Erythroblast (primary cell): Measurements from ENCODE around the gene PUS7L.
A peak's percentile ranks its signal among the peaks of the same experiment; 100 is the strongest.
"Not testable (repeated sequence)": the region's sequence is repeated elsewhere in the genome, so short reads cannot be mapped to it uniquely, and the experiment has no call there.

Experiments
- DNase-seq, 2 experiments: peaks; one replicate each; lab custom pipeline; 2025; lab: John Stamatoyannopoulos, UW
- GATA1 ChIP-seq: IDR thresholded peaks from 2 replicates; pipeline ENCODE4 v1.6.1; 2011; ENCODE audit warnings: low read depth, mild to moderate bottlenecking, control low read depth, low read length, moderate library complexity
- POLR2A ChIP-seq: IDR thresholded peaks from 2 replicates; pipeline ENCODE4 v1.6.1; 2011; ENCODE audit warnings: mild to moderate bottlenecking, low read length

The PUS7L gene

GRCh38 chr12:43766291-43766690 lies 7.7 kb upstream of the PUS7L start:
- TF ChIP-seq POLR2A (no peak), GATA1 (no peak)
- no peak for DNase-seq

GRCh38 chr12:43764528-43764927 lies 5.9 kb upstream of the PUS7L start:
- no peak for TF ChIP-seq GATA1
- TF ChIP-seq POLR2A = no peak
- no peak for DNase-seq

- TF ChIP-seq GATA1 (no peak), POLR2A (no peak)
- no peak for DNase-seq
These were observed 5.2 kb upstream of the PUS7L start for GRCh38 chr12:43763769-43764168.

GRCh38 chr12:43762596-43762995 lies 4.0 kb upstream of the PUS7L start:
- TF ChIP-seq POLR2A (no peak), GATA1 (no peak)
- no peak for DNase-seq

- peak; percentile 33 to 35 for DNase-seq
- TF ChIP-seq GATA1 (no peak), POLR2A (no peak)
These were observed 2.9 kb upstream of the PUS7L start for GRCh38 chr12:43761500-43761899.

GRCh38 chr12:43760396-43760795 lies 1.8 kb upstream of the PUS7L start:
- TF ChIP-seq GATA1 = no peak
- no peak for TF ChIP-seq POLR2A
- DNase-seq = peak in 1 of 2 experiments; percentile 8

- DNase-seq = no peak
These were observed 303 bp downstream of the PUS7L start for GRCh38 chr12:43758247-43758727.

GRCh38 chr12:43754015-43754414 lies 4.6 kb downstream of the PUS7L start:
- DNase-seq = no peak
- no peak for TF ChIP-seq POLR2A
- no peak for TF ChIP-seq GATA1

More at GRCh38 chr12:43758247-43758727, 303 bp downstream of the PUS7L start:
- TF ChIP-seq POLR2A (no peak), GATA1 (no peak)

GRCh38 chr12:43751360-43751759 lies 7.2 kb downstream of the PUS7L start:
- DNase-seq = not testable (repeated sequence)

- DNase-seq = no peak
- TF ChIP-seq GATA1 = no peak
- TF ChIP-seq POLR2A = no peak
These were observed 7.8 kb downstream of the PUS7L start for GRCh38 chr12:43750814-43751213.

GRCh38 chr12:43749016-43749415 lies 9.6 kb downstream of the PUS7L start:
- no peak for DNase-seq
- no peak for TF ChIP-seq GATA1
- no peak for TF ChIP-seq POLR2A

GRCh38 chr12:43744826-43745225 lies 13.8 kb downstream of the PUS7L start:
- TF ChIP-seq GATA1 = no peak
- no peak for TF ChIP-seq POLR2A

GRCh38 chr12:43742106-43742505 lies 16.5 kb downstream of the PUS7L start:
- no peak for TF ChIP-seq GATA1
- TF ChIP-seq POLR2A = no peak
- no peak for DNase-seq

More at GRCh38 chr12:43744826-43745225, 13.8 kb downstream of the PUS7L start:
- no peak for DNase-seq

- no peak for TF ChIP-seq POLR2A
- TF ChIP-seq GATA1 = no peak
- no peak for DNase-seq
These were observed 18.0 kb downstream of the PUS7L start for GRCh38 chr12:43740511-43741100.

GRCh38 chr12:43737646-43738045 lies 20.9 kb downstream of the PUS7L start:
- TF ChIP-seq GATA1 (no peak), POLR2A (no peak)
- DNase-seq = no peak
